HG03575 (cell line): ENCODE measurements around the gene OXLD1.

Source experiments
- ATAC-seq: cut with Tn5 transposase; IDR thresholded peaks from one replicate; pipeline ENCODE4 v1.9.1; 2021; ENCODE audit not compliant: unreplicated experiment, insufficient number of reproducible peaks, low FRiP score; ENCODE audit errors: extremely low read depth

OXLD1 gene

DNA sequence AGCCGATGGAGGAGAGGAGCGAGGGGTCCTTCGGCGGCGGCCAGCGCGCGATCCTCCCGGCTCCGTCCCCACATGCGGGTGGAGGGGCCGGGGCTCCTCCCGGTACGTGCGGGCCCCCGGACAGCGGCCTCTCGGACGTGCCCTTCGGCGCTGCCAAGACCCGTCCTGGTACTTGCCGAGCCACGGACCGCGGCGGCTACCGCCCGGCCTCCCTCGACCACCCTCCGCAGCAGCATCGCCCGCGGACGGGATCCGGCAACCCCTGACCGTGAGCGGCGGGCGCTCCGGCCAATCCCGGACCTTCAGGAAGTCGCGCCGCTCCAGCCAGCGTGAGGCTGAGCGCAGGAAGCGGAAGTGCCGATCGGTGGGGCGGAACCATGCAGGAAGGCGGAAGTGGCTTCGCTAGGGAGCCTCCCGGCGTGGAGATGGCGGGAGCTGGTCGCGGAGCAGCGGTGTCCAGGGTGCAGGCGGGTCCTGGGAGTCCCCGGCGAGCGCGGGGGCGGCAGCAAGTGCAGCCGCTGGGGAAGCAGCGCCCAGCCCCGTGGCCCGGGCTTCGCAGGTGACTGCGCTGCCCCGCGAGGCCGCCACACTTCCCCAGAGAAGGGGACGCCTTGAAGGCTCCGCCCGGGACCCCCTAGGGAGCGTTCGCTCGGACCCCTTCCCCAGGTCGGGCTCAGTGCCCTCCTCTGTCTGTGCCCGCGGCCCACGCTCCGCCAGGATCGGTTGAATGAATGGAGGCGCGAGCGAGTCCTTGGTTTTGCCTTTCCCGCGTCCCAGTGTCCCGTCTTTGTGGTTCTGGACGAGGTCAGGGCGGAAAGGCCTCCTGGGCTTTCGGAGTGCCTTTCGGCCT, at the start of gene OXLD1, which contains the start of gene CCDC137:
Gene OXLD1 (minus strand): TSS at position 264 of the 850 bp plus-strand sequence. CDS start 28 bp downstream, at position 236.
Gene CCDC137 (plus strand): TSS at position 396 of the 850 bp plus-strand sequence. CDS start 30 bp downstream, at position 426.
- no peak for ATAC-seq

DNA sequence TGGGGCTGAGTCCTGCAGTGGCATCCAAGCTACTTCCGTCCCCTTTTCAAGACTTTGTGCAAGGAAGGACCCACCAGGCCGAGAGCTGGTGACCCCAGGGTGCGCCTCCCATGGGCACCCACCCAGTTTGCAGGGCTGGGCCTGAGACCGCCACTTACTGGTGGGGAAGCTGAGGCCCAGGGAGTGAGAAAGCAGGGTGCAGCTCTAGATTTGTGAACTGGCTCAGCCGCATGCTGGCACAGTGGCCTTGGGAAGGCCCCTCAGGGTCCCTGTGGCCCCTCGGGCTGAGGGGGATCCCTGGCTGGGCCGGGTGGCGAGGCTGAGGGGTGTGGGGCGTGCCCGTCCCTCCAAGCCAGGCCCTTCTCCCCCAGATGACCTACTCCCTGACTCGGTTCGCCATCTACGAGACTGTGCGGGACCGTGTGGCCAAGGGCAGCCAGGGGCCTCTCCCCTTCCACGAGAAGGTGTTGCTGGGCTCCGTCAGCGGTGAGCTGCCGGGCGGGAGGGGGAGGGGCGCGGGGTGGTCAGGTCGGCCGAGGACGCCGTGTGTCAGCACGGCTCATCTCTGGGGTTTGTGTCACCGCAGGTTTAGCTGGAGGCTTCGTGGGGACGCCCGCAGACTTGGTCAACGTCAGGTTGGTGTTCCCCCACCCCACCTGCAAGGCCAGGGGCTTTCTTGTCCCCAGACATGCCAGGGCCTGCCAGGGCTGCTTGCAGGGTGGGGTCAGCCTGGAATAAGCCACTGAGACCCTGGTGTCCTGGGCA, 48.9 kb upstream of the OXLD1 start:
- no peak for ATAC-seq

DNA sequence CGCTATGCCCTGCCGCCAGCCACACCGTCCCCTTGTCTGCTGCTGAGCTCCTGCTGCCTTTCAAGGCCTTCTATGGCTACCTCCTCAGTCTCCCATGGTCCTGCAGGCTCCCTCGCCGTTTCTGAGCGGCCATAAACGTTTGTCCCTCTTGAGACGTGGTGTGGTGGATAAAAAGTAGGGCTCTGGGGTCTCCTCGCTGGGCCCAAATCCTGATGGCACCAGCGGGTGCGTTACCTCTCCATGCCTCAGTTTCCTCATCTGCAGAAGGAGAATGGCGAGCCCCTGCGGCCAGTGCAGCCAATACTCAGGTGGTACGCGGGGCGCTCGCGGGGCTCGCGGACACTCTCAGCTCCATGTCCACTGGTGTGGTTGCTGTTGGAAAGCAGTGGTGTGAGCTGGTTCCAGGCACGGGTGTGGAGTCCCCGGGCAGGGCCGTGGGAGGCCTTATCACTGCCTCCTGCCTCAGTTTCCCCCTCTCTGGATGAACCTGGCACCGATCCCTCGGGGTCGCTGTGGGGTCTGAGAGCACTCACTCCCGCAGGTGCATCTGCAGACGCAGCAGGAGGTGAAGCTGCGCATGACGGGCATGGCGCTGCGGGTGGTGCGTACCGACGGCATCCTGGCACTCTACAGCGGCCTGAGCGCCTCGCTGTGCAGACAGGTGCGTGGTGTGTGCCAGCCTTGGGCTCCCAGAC, 48.2 kb upstream of the OXLD1 start:
- ATAC-seq = no peak

DNA sequence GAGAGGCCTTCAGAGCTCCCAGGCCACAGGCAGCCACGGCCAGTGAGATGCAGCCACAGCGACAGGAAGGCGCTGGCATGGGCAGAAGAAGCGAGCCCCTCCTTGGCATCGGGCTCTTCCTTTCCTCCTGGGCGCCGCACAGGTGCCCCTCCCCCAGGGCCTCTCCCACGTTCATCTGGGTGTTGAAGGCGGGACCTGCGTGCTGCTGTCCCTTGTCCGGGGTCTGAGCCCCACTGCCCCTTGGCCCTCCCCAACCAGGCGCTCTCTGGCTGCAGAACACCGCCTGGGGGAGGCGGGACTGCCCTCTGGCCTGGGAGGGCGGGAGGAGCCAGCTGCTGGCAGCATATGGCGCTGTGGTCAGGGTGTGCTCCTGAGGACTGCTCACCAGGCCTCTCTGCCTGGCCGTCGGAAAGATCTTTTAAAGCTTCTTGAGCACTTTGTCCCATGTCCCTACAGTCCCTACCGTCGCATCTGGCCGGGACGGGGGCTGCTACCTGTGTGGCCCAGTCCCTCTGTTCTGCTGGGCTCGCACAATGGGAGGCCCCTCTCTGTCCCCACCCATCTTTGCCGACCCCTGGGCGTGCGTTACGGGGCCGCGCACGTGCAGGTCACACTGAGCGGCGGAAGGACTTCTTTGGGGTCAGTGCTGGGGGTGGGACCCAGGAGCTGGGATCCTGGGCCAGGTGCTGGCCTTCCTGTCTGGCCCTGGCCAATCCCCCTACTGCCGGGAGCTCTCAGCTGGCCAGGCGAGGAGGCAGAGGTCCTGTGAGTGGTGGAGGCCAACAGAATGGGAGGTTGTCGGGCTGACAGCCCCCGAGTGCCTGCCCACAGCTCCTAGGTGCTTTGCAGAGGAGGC, 47.4 kb upstream of the OXLD1 start:
- ATAC-seq = no peak

DNA sequence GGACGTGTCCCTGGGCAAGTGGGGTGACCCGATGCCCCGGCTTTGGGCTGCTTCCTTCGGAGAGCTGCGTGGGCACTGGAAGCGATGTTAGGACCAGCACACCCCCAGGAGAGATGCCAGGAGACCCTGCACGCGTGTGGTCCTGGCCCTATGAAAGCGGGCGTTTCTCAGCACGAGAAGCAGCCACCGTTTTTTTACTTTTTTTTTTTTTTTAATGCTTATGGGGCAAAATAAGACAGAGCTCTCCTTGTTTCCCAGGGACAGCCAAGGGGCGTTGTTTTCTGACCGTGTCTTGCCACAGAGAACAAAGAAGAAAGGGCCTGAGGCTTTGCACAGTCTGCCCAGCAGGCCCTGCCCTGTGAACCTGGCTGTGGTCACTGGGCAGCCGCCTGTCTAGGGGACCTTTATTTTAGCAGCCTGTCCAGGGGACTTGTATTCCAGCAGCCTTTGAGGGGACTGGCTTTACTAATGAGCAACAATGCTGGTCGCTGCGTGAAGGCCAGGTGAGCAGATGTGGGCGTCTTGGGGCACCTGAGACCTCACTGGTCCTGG, 46.7 kb upstream of the OXLD1 start:
- no peak for ATAC-seq

DNA sequence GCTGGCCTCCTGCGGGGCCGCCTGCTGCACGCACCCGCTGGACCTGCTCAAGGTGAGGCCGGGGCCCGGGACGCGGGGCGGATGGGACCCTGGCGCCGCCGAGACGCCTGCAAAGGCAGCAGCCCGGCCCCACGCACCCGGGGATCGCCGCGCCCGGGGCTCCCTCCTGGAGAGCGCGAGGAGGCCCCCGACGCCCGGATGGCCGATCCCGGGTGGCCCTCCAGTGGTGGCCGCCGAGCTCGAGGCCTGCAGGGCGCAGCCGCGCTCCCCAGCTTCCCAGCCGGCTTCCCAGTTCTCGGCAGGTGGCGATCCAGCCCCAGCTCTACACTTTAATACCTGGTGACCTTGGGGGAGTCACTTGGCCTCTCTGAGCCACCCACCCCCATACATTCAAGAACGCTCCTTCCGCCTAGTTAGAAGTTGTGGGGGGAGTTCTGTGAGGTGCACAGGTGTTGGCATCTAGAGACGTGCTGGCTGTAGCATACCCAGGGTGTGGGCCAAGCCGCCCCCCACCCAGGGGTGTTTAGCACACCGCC, 46.1 kb upstream of the OXLD1 start:
- no peak for ATAC-seq

DNA sequence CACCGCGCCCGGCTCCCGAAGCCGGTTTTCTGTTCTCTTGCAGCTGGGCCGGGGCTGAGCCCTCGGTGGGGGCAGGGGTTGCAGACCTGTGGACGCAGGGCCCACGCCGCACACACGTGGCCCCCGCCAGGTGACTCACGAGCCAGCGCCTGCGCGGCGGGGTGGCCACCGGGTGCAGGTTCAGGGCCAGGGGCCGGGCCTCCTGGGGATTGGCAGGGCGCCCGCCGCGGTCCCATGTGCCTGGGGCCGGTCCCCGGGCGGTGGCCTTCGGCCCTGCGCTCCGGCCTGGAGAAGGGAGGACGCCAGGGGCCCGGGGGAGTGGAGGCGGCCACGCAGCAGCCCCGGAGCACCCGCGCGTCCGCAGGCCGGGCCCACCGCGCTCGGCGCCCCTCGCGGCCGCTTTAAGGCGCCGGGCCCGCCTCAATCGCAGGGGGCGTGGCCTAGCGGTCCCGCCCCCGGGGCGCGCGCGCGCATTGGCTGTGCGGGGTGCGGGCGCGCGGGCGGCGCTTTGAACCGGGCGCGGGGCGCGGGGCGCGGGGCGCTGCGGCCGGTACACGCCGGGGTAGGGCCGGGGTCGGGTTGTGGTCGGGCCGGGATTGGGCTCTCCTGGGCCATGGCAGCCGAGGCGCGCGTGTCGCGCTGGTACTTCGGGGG, 45.5 kb upstream of the OXLD1 start, which contains the start of gene SLC25A10:
Gene SLC25A10 (plus strand): TSS at position 471 of the 654 bp plus-strand sequence. CDS start 143 bp downstream, at position 614.
- no peak for ATAC-seq

DNA sequence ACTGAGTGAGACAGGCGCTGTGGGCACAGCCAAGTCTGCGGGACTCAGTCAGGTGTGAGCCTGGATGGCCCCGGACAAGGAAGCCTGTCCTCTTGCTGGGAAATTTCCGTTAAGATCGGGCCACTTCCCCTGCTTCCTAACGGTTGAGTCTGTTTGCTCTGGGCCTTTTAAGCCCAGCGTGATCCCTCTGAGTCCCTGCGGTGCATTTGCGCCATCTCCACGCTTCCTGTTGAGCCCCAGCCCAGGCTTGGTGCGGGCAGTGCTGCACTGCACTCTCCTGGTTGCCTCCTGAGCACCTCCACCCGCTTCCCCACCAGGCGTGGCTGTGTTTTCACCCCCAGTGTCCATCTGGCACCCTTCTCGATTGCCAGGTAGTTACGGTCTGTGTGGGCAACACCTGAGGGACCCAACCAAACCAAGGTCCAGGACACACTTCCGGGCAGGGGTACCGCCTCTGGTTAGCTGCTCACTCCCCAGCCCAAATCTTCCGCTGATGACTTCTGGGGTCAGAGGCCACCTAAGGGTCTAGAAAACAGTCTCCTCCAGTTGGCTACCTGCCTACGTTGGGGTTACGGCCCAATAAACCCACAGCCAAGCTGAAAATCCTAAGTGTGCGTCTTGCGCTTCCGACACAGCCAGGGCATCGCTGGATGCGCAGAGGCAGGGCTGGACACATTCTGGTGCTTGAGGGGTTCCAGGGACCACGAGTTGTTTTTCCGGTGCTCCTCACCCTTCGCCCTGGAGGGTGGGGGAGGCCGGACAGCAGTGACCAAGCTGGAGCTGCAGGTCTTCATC, 44.3 kb upstream of the OXLD1 start:
- ATAC-seq = no peak

DNA sequence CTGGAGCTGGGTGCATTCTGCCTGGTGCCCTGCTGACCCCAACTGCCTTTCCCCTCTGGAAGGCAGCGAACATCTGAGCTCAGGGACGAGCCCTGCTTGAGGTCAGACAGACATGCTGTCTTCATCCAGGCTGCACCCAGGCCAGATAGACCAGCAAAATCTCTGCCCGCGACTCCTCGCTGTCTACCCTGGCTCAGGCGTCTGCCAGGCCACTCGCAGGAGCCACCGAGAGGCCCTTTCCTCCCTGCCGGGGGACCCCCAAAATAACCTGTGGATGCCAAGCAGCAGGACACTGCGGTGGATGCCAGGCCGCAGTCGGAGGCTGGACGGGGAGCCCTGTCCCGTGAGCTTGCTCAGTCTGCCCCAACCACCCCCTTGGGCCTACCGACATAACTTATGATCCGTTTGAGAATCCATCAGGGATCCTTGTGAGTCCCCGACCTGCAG, 42.4 kb upstream of the OXLD1 start:
- no peak for ATAC-seq

DNA sequence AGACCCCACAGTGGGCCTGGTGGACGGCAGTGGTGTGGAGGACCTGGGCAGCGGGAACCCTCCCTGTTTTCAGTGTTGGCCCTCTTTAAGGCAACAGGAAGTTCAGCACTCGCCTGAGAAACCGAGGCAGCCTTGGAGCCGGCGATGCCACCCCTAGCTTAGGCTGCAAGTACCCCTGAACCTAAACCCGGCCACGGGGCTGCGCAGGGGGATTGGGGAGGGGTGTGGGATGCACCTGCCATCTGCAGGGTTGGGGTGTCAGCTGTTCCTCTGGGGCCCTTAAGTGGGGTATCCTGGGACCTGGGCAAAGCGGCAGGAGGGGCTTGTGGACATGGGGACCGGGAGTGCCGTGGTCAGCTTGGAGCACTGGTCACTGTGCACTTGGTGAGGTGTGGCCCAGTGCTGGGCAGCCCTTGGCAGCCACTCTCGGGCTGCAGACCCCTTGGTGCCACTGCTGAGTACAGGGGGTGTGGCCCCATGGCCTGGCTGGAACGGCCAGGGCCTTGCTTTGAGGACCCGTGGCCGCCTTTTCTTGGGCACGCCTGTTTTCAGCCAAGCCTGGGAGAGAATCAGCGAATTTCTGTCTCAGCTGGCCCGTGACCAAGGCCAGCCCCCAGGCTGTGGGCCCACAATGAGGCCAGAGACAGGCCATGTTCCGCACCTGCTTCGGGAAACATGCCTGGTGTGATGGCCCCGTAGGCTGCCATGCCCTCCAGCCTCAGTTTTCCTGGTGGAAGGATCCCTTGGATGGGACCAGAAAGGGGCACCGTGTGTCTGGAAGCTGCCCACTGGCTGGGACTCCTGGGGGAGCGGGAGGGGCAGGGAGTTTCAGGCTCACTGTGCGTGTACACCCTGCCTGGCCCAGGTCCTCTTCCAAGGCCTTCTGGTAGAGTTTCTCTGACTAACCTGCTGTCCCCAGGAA, 41.6 kb upstream of the OXLD1 start:
- no peak for ATAC-seq

DNA sequence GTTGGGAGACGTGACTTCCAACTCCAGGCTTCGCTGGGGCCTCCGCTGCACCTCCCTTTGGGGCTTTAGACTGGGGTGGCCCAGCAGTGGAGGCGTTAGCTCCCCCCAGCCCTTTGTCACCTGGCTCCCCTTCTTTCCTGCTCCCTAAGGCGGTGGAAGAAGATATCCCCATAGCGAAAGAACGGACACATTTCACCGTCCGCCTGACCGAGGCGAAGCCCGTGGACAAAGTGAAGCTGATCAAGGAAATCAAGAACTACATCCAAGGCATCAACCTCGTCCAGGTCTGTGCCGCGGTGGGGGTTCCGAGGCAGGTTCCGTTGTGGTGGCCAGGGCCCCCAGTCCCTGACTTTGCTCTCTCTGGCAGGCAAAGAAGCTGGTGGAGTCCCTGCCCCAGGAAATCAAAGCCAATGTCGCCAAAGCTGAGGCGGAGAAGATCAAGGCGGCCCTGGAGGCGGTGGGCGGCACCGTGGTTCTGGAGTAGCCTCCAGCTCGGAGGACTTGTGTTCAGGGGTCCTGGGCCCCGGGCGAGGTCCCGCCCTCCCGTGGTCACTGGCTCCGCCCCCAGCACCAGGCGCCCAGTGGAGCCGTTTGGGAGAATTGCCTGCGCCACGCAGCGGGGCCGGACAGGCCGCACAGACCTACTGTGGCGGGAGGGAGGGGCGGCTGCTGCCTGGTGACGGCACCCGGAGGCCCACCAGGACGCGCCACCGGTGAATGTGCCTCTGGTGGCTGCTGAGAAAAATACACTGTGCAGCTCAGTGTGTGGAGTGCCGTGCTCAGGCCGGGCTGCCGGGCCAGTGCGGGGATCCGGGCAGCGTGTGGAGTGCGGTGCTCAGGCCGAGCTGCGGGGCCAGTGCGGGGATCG, 40.6 kb upstream of the OXLD1 start:
- no peak for ATAC-seq

DNA sequence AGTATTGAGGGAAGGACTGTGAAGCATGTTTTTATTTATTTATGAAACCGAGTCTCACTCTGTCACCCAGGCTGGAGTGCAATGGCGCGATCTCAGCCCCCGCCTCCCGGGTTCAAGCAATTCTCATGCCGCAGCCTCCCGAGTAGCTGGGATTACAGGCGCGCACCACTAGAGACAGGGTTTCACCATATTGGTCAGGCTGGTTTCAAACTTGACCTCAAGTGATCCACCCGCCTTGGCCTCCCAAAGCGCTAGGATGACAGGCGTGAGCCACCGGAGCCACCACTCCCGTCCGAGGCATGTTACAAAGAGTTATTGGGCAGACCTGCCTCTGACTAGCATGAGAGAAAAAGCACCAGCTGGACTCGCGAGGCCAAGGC, 39.8 kb upstream of the OXLD1 start:
- ATAC-seq = no peak

DNA sequence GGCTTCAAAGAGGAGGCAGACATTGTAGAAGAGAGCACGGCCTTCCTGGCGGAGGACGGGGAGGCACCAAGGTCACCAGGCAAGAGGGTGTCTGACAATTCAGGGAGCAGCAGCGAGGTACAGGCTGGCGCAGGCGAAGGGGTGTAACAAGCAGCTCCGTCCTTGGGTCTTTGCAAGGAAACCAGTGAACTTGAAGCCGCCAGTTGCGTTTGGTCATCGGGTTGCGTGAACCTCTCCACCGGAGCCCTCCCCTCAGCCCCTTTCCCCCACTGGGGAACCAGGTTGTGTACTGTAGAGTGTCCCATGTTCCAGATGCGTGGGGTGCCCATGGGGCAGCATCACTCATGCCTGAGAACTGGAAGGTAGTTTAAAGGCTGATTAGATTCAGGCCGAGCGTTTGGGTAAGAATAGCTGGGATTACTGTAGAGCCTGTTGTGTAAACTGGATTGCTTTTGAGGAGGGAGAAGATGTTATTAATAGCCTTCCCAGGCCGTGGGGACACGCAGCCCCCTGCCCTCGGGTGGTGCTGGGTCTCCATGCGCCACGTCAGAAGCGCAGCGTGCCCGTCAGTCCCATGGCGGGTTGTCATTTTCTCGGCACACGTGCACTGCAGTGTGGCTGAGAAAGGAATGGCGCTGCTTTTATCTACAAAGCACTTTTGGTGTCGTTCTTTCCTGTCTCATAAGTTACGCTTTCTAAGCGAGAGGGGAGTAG, 39.3 kb upstream of the OXLD1 start:
- no peak for ATAC-seq
